Neural cell (in vitro differentiated cells): Measurements from ENCODE around the gene PTAFR. TPM values are rescaled to one million over a fixed set of nuclear protein-coding genes. Genes with fewer than 3 reads are reported as not detected.

Experiments used
- H2AFZ ChIP-seq: fragments of 200-600, 300-800 bp; sonication (generic), shearing (Covaris generic); 2 replicates; pipeline ENCODE4 v1.6.0; 2014; ENCODE audit warnings: low read depth, mild to moderate bottlenecking, antibody characterized with exemption, low read length, moderate library complexity
- H3F3A ChIP-seq: fragments of 200-600 bp; shearing (Covaris generic); 2 replicates; pipeline ENCODE4 v1.6.1; 2016; ENCODE audit warnings: mild to moderate bottlenecking, moderate library complexity, mixed read lengths, antibody characterized with exemption, low read length; ENCODE audit not compliant: insufficient read depth, poor library complexity, severe bottlenecking
- H3K27ac ChIP-seq: fragments of 200-600, 300-800 bp; sonication (generic), shearing (Covaris generic); 2 replicates; pipeline ENCODE4 v1.5.1; 2014; ENCODE audit warnings: mild to moderate bottlenecking, low read length, moderate library complexity
- H3K27me3 ChIP-seq: fragments of 300-800, 200-600 bp; sonication (generic), shearing (Covaris generic); 2 replicates; pipeline ENCODE4 v1.6.0; 2014; ENCODE audit warnings: mild to moderate bottlenecking, low read depth, low read length, moderate library complexity; ENCODE audit not compliant: insufficient read depth
- H3K36me3 ChIP-seq: fragments of 300-800, 200-600 bp; sonication (generic), shearing (Covaris generic); 2 replicates; pipeline ENCODE4 v1.5.1; 2014; ENCODE audit warnings: mild to moderate bottlenecking, antibody characterized with exemption, low read length, moderate library complexity; ENCODE audit not compliant: insufficient read depth
- H3K4me2 ChIP-seq: fragments of 300-800, 200-600 bp; sonication (generic), shearing (Covaris generic); 2 replicates; pipeline ENCODE4 v1.6.0; 2014; ENCODE audit warnings: mild to moderate bottlenecking, low read length
- H3K4me3 ChIP-seq: fragments of 300-800, 200-600 bp; sonication (generic), shearing (Covaris generic); 2 replicates; pipeline ENCODE4 v1.5.1; 2014; ENCODE audit warnings: mild to moderate bottlenecking, low read length, moderate library complexity
- H3K79me2 ChIP-seq: fragments of 200-600 bp; shearing (Covaris generic); replicated peaks from 2 replicates; pipeline ENCODE4 v1.6.0; 2014; ENCODE audit warnings: mild to moderate bottlenecking, low read length, moderate library complexity; ENCODE audit not compliant: insufficient read depth
- H3K9ac ChIP-seq: fragments of 300-800, 200-600 bp; sonication (generic), shearing (Covaris generic); 2 replicates; pipeline ENCODE4 v1.6.1; 2016; ENCODE audit warnings: mild to moderate bottlenecking, low read length, mixed read lengths
- H3K9me2 ChIP-seq: fragments of 200-600 bp; shearing (Covaris generic); 2 replicates; pipeline ENCODE4 v1.6.1; 2016; ENCODE audit warnings: mild to moderate bottlenecking, low read length, mixed read lengths; ENCODE audit not compliant: insufficient read depth
- H3K9me3 ChIP-seq: fragments of 200-600, 300-800 bp; sonication (generic), shearing (Covaris generic); 2 replicates; pipeline ENCODE4 v1.6.1; 2016; ENCODE audit warnings: mild to moderate bottlenecking, mixed run types, low read length, moderate library complexity, mixed read lengths
- H4K20me1 ChIP-seq: fragments of 200-600 bp; shearing (Covaris generic); 2 replicates; pipeline ENCODE4 v1.6.1; 2016; ENCODE audit warnings: mild to moderate bottlenecking, mixed run types; ENCODE audit not compliant: insufficient read depth
- EP300 ChIP-seq: fragments of 450-650 bp; conservative IDR thresholded peaks from 2 replicates; pipeline ENCODE4 v1.6.1; 2014; ENCODE audit warnings: antibody characterized with exemption, mild to moderate bottlenecking, moderate library complexity; ENCODE audit not compliant: poor library complexity, severe bottlenecking
- EZH2 ChIP-seq: fragments of 200-600, 300-800 bp; shearing (Covaris generic), sonication (generic); IDR thresholded peaks from 2 replicates; pipeline ENCODE4 v1.6.1; 2014; ENCODE audit warnings: antibody characterized with exemption, low read length, borderline replicate concordance, mild to moderate bottlenecking; ENCODE audit not compliant: insufficient read depth, poor library complexity, severe bottlenecking
- MXI1 ChIP-seq: fragments of 450-650 bp; conservative IDR thresholded peaks from 2 replicates; pipeline ENCODE4 v1.6.1; 2014; ENCODE audit warnings: antibody characterized with exemption, mild to moderate bottlenecking; ENCODE audit not compliant: poor library complexity, severe bottlenecking
- POLR2AphosphoS5 ChIP-seq: IDR thresholded peaks from 2 replicates; pipeline ENCODE4 v1.6.1; 2012
- RAD21 ChIP-seq: fragments of 450-650 bp; conservative IDR thresholded peaks from 2 replicates; pipeline ENCODE4 v1.6.1; 2014; ENCODE audit warnings: antibody characterized with exemption, mild to moderate bottlenecking, moderate library complexity
- SMC3 ChIP-seq: fragments of 450-650 bp; conservative IDR thresholded peaks from 2 replicates; pipeline ENCODE4 v1.6.1; 2014; ENCODE audit warnings: antibody characterized with exemption, mild to moderate bottlenecking, moderate library complexity; ENCODE audit not compliant: poor library complexity
- TAF1 ChIP-seq: IDR thresholded peaks from 2 replicates; pipeline ENCODE4 v1.6.1; 2012; ENCODE audit warnings: low read depth
- polyA plus RNA-seq: library from polyadenylated mRNA; depleted of rRNA; stranded (reverse); fragments of >200 nt; gene quantifications from 2 replicates; pipeline ENCODE4 v1.2.3, GENCODE V29; 2014
- TF ChIP-seq, protein P1 (sequence below): fragments of 450-650 bp; IDR thresholded peaks from 2 replicates; pipeline ENCODE4 v1.5.1; 2014; ENCODE audit warnings: antibody characterized with exemption, mild to moderate bottlenecking, moderate library complexity; ENCODE audit not compliant: poor library complexity, severe bottlenecking
- TF ChIP-seq, protein P2 (sequence below): IDR thresholded peaks from 2 replicates; pipeline ENCODE4 v1.6.1; 2012; ENCODE audit warnings: borderline replicate concordance

PTAFR gene
- polyA plus RNA-seq, 1 donor from 2014 or later: 0.30 TPM

DNA sequence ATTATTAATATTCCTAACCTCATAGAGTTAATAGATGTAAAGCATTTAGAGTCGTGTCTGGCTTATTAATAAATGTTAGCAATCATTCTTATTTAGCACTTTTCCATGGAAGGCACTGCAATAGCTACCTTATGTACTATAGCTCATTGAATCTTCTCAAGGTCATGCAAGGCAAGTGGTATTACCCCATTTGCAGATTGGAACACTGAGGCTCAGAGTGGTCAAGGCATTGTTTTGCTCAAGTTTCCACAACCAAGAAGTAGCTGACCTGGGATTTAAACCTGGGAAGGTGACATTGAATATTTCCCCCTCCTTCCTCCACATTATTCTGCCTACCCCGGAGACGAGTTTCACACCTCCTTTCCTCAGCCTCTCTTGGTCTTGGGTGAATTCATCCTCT is 50.3 kb downstream of the PTAFR start:
- H3K9me2 ChIP-seq: no peaks in the 10 kb centered on the region
- no peak overlapping the region for H2AFZ ChIP-seq
- no peak overlapping the region for H3K4me3 ChIP-seq
- no peaks in the 10 kb centered on the region for H3F3A ChIP-seq
- H3K27me3 ChIP-seq: no peaks in the 10 kb centered on the region
- no peaks in the 10 kb centered on the region for H3K79me2 ChIP-seq
- H3K36me3 ChIP-seq: no peaks in the 10 kb centered on the region
- H4K20me1 ChIP-seq: no peaks in the 10 kb centered on the region
- no peak overlapping the region for H3K27ac ChIP-seq
- no peak overlapping the region for H3K4me2 ChIP-seq
- TF ChIP-seq, protein P1, sequence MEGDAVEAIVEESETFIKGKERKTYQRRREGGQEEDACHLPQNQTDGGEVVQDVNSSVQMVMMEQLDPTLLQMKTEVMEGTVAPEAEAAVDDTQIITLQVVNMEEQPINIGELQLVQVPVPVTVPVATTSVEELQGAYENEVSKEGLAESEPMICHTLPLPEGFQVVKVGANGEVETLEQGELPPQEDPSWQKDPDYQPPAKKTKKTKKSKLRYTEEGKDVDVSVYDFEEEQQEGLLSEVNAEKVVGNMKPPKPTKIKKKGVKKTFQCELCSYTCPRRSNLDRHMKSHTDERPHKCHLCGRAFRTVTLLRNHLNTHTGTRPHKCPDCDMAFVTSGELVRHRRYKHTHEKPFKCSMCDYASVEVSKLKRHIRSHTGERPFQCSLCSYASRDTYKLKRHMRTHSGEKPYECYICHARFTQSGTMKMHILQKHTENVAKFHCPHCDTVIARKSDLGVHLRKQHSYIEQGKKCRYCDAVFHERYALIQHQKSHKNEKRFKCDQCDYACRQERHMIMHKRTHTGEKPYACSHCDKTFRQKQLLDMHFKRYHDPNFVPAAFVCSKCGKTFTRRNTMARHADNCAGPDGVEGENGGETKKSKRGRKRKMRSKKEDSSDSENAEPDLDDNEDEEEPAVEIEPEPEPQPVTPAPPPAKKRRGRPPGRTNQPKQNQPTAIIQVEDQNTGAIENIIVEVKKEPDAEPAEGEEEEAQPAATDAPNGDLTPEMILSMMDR: no peak
- no peak for TF ChIP-seq MXI1
- no peak for TF ChIP-seq TAF1
- no peak for TF ChIP-seq EP300
- TF ChIP-seq EZH2: no peak
- TF ChIP-seq, protein P2, sequence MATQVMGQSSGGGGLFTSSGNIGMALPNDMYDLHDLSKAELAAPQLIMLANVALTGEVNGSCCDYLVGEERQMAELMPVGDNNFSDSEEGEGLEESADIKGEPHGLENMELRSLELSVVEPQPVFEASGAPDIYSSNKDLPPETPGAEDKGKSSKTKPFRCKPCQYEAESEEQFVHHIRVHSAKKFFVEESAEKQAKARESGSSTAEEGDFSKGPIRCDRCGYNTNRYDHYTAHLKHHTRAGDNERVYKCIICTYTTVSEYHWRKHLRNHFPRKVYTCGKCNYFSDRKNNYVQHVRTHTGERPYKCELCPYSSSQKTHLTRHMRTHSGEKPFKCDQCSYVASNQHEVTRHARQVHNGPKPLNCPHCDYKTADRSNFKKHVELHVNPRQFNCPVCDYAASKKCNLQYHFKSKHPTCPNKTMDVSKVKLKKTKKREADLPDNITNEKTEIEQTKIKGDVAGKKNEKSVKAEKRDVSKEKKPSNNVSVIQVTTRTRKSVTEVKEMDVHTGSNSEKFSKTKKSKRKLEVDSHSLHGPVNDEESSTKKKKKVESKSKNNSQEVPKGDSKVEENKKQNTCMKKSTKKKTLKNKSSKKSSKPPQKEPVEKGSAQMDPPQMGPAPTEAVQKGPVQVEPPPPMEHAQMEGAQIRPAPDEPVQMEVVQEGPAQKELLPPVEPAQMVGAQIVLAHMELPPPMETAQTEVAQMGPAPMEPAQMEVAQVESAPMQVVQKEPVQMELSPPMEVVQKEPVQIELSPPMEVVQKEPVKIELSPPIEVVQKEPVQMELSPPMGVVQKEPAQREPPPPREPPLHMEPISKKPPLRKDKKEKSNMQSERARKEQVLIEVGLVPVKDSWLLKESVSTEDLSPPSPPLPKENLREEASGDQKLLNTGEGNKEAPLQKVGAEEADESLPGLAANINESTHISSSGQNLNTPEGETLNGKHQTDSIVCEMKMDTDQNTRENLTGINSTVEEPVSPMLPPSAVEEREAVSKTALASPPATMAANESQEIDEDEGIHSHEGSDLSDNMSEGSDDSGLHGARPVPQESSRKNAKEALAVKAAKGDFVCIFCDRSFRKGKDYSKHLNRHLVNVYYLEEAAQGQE: no peak
- no peaks in the 10 kb centered on the region for H3K9me3 ChIP-seq
- no peak overlapping the region for H3K9ac ChIP-seq

DNA sequence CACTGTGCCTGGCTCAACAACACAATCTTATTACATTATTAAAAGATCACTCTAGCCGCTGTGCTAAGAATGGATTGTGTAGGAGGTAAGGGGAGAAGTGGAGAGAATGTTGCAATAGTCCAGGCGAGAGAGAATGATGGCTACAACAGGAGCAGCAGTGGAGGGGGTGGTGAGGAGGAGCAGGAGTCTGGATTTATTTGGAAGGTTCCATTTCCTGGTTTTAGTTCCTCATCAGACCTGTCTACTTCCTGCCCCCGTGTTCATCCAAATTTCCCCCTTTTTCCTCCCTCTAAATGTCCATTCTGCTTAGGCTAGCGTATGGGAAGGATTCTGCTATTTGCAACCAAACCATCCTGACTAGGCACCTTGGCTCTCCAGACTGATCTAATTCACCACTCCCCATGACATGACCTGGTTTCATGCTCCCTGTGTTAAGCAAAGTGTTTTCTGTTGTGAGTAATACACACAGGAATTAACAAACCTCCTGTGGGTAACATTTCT is 53.0 kb downstream of the PTAFR start:
- no peak overlapping the region for H2AFZ ChIP-seq
- H3K9me3 ChIP-seq: no peaks in the 10 kb centered on the region
- H3K9me2 ChIP-seq: no peaks in the 10 kb centered on the region
- H3K27ac ChIP-seq: no peak overlapping the region
- no peaks in the 10 kb centered on the region for H3F3A ChIP-seq
- no peak overlapping the region for H3K4me3 ChIP-seq
- H3K79me2 ChIP-seq: no peaks in the 10 kb centered on the region
- H3K36me3 ChIP-seq: no peaks in the 10 kb centered on the region
- no peaks in the 10 kb centered on the region for H4K20me1 ChIP-seq
- no peaks in the 10 kb centered on the region for H3K27me3 ChIP-seq
- H3K4me2 ChIP-seq: no peak overlapping the region
- TF ChIP-seq POLR2AphosphoS5 (no peak), SMC3 (no peak), EZH2 (no peak), EP300 (no peak), TAF1 (no peak), MXI1 (no peak), RAD21 (no peak)
- TF ChIP-seq, protein P2: no peak
- TF ChIP-seq, protein P1: no peak
- no peak overlapping the region for H3K9ac ChIP-seq
